ENCODE results near the gene PCBP1.

GRCh38 chr2:70045405-70045804 lies 41.9 kb upstream of the PCBP1 start:
- TF ChIP-seq POLR2AphosphoS5 (IDR thresholded peaks at IDR 0.05; ENCODE audit: low read depth, low read length): no peak
- no peak for TF ChIP-seq TAF1 (IDR thresholded peaks at IDR 0.05; ENCODE audit: low read depth, low read length)
- TF ChIP-seq POLR2A (IDR thresholded peaks at IDR 0.05; ENCODE audit: low read depth, low read length): no peak
